GM18870 (cell line): ENCODE measurements around the gene ITIH4.

Source experiments
- ATAC-seq: cut with Tn5 transposase; IDR thresholded peaks from one replicate; pipeline ENCODE4 v1.9.1; 2021; ENCODE audit warnings: moderate library complexity; ENCODE audit not compliant: unreplicated experiment

The ITIH4 gene

DNA sequence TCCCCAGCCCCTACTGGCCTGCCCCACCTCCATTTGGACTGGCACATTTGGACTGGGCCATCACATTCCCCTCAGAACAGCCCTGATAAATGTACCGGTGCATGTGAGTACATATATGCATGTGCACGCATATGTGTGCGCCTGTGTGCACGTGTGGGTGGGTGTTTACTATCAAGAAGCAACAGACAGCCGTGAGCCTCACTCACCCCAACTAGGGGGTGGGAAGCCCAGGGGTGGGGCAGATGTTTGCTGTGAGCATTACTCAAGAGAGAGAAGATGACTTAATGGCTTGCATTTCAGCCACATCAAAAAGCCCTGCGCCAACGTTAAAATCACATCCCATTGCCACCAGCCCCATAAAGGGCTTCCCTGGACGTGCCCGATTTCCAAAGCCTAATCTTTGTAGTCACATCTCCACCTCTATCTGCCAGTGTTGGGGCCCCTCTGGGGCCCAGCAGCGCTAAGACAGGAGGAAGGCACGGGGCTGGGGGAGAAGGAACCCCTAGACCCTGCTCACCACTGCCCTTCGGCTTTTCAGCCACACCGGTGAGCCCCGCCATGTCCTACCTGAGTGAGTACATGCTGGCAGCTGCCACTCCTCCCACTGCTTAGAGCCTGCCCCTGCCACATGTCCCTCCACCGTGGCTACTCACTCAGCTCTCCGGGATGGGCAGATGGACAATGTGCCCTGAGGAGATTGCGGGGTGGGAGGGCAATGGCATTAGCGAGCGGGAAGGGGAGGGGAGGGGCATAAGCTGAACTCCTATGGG, 25.0 kb downstream of the ITIH4 start:
- no peak for ATAC-seq

DNA sequence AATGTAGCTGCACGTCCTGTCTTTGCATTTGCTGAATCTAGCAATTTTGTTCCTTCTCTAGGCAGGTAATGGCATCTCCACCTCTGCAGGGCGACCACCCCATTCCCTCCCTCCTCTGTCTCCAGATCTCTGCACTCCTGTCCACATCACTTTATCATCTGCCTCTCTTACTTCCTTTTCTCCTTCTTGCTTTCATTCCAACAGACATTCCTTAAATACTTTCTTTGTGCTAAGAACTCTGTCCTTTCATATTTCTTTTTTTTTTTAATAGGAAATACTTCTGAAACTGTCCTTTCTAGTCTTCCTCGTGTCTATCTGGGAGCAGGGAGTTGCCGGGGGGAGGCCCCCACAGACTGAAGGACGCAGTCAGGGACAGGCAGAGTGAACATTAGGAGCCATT, 28.6 kb downstream of the ITIH4 start:
- no peak for ATAC-seq

DNA sequence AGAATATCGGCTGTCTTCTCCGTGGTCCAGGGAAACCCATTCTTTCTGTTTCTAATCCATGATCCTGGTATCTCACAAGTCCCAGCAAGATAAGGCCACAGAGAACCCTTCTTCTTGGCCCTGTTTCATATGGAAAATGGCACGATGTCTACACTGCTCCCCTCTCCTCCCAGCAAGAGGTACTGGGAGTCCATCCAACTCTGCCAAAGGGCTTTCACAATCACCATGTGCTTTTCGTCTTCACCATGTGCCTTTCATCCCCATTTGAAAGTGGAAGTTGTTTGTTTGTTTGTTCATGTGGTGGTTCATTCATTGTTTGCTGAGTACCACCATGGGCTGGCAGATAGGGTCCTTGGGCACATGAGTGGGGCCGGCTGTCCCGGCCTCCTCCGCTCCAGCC, 30.4 kb downstream of the ITIH4 start:
- no peak for ATAC-seq

GRCh38 chr3:52798978-52799476, 31.4 kb downstream of the ITIH4 start:
- no peak for ATAC-seq

DNA sequence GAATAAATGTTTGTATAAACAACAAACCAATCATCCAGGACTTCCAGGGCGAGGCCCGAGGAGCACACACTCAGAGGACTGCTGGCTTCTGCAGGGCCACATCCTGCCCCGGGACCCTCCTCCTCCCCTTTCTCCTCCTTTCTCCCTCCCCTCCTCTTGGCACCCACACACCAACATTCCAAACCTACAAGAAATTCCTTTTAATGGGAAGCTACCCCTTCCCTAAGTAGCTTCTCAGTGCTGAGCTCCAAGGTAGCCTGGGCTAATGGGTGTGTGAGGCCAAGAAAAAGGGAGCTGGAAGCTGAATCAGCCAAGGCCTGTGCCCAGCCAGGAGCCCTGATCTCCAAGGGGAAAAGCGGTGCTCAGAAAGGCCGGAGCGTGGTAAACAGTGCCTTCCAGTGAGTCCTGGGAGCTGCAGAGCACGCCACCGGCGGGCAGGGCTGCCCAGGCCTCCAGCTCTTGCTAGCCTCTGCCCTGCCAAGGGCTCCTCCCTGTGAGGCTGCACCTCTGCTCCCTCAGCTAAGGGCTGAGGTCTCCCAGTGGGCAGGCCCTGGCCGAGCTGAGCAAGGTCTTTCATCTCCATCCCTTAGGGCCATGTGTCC, 32.0 kb downstream of the ITIH4 start:
- no peak for ATAC-seq

- no peak for ATAC-seq
Observed at GRCh38 chr3:52796411-52796810, 34.1 kb downstream of the ITIH4 start.

DNA sequence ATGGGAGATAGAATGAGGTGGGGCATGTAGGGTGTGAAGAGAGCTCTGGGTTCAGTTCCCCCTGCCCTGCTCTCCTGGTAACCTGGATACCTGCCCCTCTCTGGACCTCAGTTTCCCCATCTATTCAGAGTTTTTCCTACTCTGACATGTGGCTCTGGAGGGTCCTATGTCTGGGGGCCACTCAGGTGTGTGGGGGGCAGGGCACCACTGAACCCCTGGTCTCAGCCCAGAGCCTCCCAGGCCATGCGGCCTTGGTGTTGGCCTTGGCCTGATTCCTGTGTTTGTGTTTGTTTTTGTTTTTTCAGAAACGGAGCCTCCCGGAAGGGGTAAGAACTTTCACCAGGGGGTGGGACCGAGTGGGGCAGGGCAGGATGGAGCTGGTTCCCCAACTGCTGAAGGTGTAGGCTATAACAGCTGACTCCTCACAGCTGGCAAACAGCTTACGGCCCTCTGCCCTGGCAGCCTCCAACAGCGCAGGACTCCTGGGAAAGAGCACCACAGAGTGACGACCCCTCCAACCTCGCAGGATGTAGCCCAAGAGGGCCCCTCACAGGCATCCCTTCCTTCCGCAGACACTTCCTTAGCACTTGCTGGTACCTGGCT, 35.1 kb downstream of the ITIH4 start:
- no peak for ATAC-seq

DNA sequence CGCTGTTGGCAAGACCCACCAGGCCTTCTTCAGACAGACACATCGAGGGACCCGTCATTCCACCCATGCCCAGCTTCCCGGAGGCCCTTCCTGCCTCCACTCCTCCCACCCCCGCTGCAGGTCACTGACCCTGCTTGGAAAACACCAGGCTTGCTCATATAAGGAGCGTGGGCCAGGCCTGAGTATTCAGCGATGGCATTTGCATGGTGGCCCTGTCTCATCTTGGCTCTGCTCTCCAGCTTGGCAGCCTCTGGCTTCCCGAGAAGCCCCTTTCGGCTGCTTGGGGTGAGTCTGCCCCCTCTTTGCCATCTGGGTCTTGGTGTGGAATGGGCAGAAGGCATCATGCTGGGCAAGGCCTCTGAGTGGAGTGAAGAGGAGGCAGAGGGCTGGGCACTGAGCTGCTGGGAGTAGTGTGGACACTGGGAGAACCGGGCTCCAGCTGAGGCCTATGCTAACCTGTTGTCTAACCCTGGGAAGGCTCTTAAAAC, 35.8 kb downstream of the ITIH4 start, which contains the start of gene ITIH3:
TSS of gene ITIH3 (plus strand) at position 185 of the 488 bp plus-strand sequence. CDS start at position 193, 8 bp downstream.
- no peak for ATAC-seq

DNA sequence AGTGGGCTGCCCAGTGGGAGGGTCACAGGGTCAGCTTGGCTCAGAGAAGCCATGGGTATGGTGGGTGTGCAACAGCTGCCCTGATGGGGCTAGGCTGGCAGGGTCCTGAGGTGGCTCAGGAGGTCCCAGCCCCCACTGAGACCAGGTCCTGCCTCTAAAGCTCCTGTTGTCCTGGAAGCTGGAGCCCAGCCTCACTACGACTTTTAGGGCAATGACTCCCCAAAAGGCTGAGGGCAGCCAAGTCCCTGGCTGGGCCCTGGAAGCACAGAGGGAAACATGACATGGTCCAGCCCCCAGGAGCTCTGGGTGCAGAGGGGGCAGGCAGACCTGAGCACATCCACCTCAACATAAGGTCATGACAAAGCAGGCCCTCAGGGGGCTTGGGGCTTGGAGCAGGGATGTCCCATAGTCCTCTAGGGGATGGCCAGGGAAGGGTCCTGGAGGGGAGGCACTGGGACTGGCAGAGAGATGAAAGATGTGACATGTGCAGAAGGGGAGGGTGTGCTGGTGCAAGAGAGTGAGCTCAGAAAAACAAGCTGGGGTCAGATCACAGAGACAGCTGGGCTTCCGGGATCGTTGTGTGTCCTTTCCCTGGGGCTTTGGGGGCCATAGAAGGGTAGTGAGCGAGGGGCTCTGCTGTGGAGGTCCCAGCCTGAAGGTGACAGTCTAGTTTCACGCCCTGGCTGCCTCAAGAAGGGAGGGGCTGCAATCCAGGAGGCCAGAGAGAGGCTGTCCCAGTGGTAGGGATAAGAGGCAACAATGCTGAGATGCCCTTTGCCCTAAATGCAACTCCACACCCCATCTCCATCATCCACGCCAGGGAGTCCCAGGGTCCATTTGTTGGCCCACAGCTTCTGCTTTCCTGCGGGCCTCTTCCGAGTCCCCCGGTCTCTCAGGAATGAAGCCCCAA, 36.5 kb downstream of the ITIH4 start:
- ATAC-seq, result no peak

DNA sequence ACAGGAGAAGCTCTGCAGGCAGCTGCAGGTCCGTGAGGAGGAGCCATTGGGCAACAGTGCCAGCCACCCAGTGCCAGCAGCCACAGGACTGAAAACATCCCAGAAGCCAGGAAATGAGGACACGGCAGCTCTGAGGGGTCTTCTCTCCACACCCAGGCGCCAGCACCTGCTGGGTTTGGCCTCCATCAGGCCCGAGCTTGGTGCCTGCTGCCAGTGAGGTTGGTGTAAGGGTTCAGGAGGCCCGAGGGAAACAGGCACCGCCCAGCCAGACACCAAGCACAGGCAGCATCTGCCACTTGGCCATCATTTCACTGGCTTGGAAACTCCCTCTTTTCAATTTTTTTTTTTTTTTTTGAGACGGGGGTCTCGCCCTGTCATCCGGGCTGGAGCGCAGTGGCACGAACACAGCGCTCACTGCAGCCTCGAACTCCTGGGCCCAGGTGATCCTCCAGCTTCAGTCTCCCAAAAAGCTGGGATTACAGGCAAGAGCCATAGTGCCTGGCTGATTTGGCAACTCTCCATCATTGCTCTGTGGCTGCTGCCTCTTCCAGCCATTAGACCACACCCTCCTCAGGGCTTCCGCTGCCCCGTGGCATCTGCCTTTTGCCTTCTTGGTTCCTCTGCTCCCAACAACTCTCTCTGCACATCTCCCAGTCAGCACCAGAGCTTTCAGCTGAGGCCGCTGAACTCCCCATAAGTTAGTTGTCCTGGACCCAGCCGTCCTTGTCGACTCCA, 37.3 kb downstream of the ITIH4 start:
- no peak for ATAC-seq

- no peak for ATAC-seq
Observed at GRCh38 chr3:52792413-52792812, 38.1 kb downstream of the ITIH4 start.

DNA sequence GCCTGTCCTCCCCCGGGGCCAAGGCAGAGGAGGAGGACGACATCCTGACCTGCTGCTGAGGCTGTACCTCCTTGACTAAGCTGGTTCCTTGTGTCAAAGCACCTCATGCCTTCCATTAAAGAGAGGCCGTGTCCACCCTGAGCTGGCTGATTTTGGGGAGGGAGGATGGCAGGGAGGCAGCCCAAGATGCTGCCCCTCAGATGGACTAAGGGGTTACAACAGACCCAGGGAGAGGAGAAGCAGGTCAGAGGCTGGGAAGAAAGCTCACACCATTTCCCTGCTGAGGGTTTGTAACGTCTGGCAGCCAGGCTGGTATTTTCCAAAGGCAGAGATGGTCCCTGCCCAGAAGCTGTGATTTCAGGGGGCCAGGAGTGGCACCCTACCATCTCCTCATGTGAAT, 38.5 kb downstream of the ITIH4 start:
- ATAC-seq, result no peak

DNA sequence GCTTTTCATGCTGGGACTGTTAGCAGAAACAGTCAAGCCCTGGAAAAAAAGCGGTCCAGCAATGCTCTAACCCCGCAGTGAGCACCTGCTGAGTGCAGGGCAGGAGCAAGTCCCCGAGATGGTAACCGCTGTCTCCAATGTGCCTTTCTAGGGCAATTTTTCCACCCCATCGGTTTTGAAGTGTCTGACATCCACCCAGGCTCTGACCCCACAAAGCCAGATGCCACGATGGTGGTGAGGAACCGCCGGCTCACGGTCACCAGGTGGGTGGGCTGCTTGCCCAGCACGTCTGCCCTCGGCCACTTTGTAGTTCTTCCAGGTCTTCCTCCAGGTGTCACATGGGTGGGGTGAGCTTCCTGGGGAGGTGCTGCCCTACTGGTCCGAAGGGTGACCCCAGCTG, 39.1 kb downstream of the ITIH4 start:
- ATAC-seq, result no peak

- ATAC-seq, result no peak
Observed at GRCh38 chr3:52790741-52791140, 39.7 kb downstream of the ITIH4 start.

GRCh38 chr3:52790337-52790736, 40.1 kb downstream of the ITIH4 start:
- no peak for ATAC-seq

DNA sequence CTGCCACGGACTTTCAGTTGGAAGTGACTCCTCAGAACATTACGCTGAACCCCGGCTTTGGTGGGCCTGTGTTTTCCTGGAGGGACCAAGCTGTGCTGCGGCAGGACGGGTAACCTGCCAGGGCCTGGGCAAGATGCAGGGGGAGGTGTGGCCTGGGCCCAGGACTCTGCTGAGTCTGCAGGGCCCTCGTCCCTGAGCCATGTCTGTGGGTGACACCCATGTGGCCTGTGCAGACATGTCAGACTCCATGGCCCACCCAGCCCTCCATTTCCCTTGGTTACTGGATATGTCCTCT, 40.8 kb downstream of the ITIH4 start:
- ATAC-seq, result no peak

GRCh38 chr3:52788890-52789745, 41.4 kb downstream of the ITIH4 start:
- ATAC-seq, result no peak

- ATAC-seq, result no peak
Observed at GRCh38 chr3:52787672-52788625, 42.5 kb downstream of the ITIH4 start.
